Mucosa of stomach (tissue), 1 donor: ENCODE data around the gene EPB41.

Experiments
- H3K27me3 ChIP-seq: one replicate; pipeline ENCODE4 v1.7.0; 2013; ENCODE audit warnings: mild to moderate bottlenecking, low read length; ENCODE audit not compliant: control insufficient read depth, insufficient read depth
- H3K36me3 ChIP-seq: one replicate; pipeline ENCODE4 v1.7.0; 2013; ENCODE audit warnings: low read length; ENCODE audit not compliant: control insufficient read depth, insufficient read depth
- H3K4me1 ChIP-seq: one replicate; pipeline ENCODE4 v1.7.0; 2013; ENCODE audit warnings: mild to moderate bottlenecking, low read length; ENCODE audit not compliant: control insufficient read depth, insufficient read depth
- H3K4me3 ChIP-seq: one replicate; pipeline ENCODE4 v1.7.0; 2013; ENCODE audit warnings: low read length
- H3K9ac ChIP-seq: one replicate; pipeline ENCODE4 v1.7.0; 2013; ENCODE audit warnings: mild to moderate bottlenecking, low read length, moderate library complexity
- H3K9me3 ChIP-seq: one replicate; pipeline ENCODE4 v1.7.0; 2013; ENCODE audit warnings: mild to moderate bottlenecking, low read length, moderate library complexity; ENCODE audit not compliant: control insufficient read depth
- donor health status: Pancreatic carcinoma.

EPB41 gene

DNA sequence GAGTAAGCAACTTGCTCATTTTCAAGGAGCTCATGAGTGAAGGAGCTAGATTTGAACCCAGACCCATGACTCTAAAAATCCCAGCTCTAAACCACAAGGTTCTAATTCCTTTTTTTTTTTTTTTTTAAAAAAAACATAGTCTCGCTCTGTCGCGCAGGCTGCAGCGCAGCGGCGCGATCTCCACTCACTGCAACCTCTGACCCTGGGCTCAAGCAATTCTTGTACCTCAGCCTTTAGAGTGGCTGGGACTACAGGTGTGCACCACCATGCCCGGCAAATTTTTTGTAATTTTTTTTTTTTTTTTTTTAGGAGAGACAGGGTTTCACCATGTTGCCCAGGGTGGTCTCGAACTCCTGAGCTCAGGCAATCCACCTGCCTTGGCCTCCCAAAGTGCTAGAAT lies 253.5 kb downstream of the EPB41 start:
- H3K36me3 ChIP-seq: peaks cover 7% of the 10 kb centered on the region
- H3K9ac ChIP-seq: no peak overlapping the region
- peaks cover 4% of the 10 kb centered on the region for H3K4me1 ChIP-seq
- H3K27me3 ChIP-seq: no peaks in the 10 kb centered on the region
- no peak overlapping the region for H3K4me3 ChIP-seq
- no peaks in the 10 kb centered on the region for H3K9me3 ChIP-seq
